HG03045 (cell line): ENCODE data around the gene UBAP1L.
"Not testable (repeated sequence)": the region's sequence is repeated elsewhere in the genome, so short reads cannot be mapped to it uniquely, and the experiment has no call there.

Experiments used
- ATAC-seq: cut with Tn5 transposase; IDR thresholded peaks from one replicate; pipeline ENCODE4 v1.9.1; 2021; ENCODE audit warnings: mild to moderate bottlenecking, moderate library complexity; ENCODE audit not compliant: unreplicated experiment

The UBAP1L gene

GRCh38 chr15:65085207-65085753, 29.7 kb downstream of the UBAP1L start:
- no peak for ATAC-seq

- no peak for ATAC-seq
These were observed 30.3 kb downstream of the UBAP1L start for GRCh38 chr15:65084500-65085206.

- no peak for ATAC-seq
These were observed 31.7 kb downstream of the UBAP1L start for GRCh38 chr15:65083262-65083701.

GRCh38 chr15:65082303-65082953, 32.6 kb downstream of the UBAP1L start:
- ATAC-seq: no peak

- no peak for ATAC-seq
These were observed 33.2 kb downstream of the UBAP1L start for GRCh38 chr15:65081758-65082157.

GRCh38 chr15:65081270-65081669, 33.7 kb downstream of the UBAP1L start:
- no peak for ATAC-seq

- no peak for ATAC-seq
These were observed 35.4 kb downstream of the UBAP1L start for GRCh38 chr15:65079580-65079979.

- no peak for ATAC-seq
These were observed 37.0 kb downstream of the UBAP1L start for GRCh38 chr15:65077981-65078352.

- ATAC-seq: no peak
These were observed 37.6 kb downstream of the UBAP1L start for GRCh38 chr15:65077291-65077980.

- no peak for ATAC-seq
These were observed 38.3 kb downstream of the UBAP1L start, which contains the start of gene KBTBD13 for GRCh38 chr15:65076486-65077290. TSS of gene KBTBD13 (plus strand) at chr15:65076746. CDS start at chr15:65076816, 70 bp downstream.

GRCh38 chr15:65075607-65076395, 39.2 kb downstream of the UBAP1L start:
- ATAC-seq: not testable (repeated sequence)

- not testable (repeated sequence) for ATAC-seq
These were observed 40.1 kb downstream of the UBAP1L start for GRCh38 chr15:65074946-65075345.

- no peak for ATAC-seq
These were observed 42.4 kb downstream of the UBAP1L start for GRCh38 chr15:65072617-65073016.

GRCh38 chr15:65072027-65072426, 43.0 kb downstream of the UBAP1L start:
- no peak for ATAC-seq

- ATAC-seq: no peak
These were observed 43.6 kb downstream of the UBAP1L start for GRCh38 chr15:65071381-65071811.

GRCh38 chr15:65069779-65070546, 45.0 kb downstream of the UBAP1L start:
- ATAC-seq: no peak

- no peak for ATAC-seq
These were observed 45.8 kb downstream of the UBAP1L start for GRCh38 chr15:65069179-65069578.

- ATAC-seq: no peak
These were observed 46.6 kb downstream of the UBAP1L start for GRCh38 chr15:65068403-65068788.
